ENCODE data around the gene SNRK.

Gene SNRK

GRCh38 chr3:43326891-43327581, 40.7 kb downstream of the SNRK start:
- TF ChIP-seq CTCF (IDR thresholded peaks at IDR 0.05; ENCODE audit: low read depth, low read length, missing control alignments), result no peak

DNA sequence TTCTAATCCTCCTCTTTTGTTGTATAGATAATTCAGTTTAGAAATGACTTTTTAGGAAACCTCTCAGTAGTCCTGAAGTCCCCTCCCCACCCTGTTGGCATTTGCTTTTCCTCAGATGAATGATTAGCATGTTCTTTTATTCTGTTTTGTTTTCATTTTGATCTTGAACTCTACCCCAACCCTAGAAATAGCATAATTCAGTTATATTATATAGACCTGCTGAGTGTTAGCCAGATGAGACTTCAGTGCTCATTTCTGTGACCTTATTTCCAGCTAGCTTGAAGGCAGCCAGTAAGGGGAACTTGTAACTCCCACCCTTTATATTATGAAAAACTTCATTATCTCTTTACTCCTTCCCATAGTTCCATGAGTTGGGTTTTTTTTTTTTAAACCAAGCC, 41.2 kb downstream of the SNRK start:
- H3K4me3 ChIP-seq (ENCODE audit: low read depth, low read length), result no peak overlapping the region
- no peak for TF ChIP-seq CTCF (IDR thresholded peaks at IDR 0.05; ENCODE audit: low read depth, low read length, missing control alignments)
- in situ Hi-C loops (cut with HindIII; ENCODE audit: low pct_ligation_motif_present, low sequenced_read_pairs), result no loop called here
- H3K27me3 ChIP-seq (replicated peaks), result no peaks in the 10 kb centered on the region
- no peak for DNase-seq
- H3K36me3 ChIP-seq (replicated peaks), result no peaks in the 10 kb centered on the region
- H3K27ac ChIP-seq, result no peak overlapping the region

More at GRCh38 chr3:43326891-43327581, 40.7 kb downstream of the SNRK start:
- DNase-seq, result no peak
- no peak overlapping the region for H3K4me3 ChIP-seq (ENCODE audit: low read depth, low read length)
- no peak overlapping the region for H3K27ac ChIP-seq
- H3K27me3 ChIP-seq (replicated peaks), result no peaks in the 10 kb centered on the region
- in situ Hi-C loops (cut with HindIII; ENCODE audit: low pct_ligation_motif_present, low sequenced_read_pairs), result no loop called here
- H3K36me3 ChIP-seq (replicated peaks), result no peaks in the 10 kb centered on the region

- Histone ChIP-seq H3K36me3 (replicated peaks) (no peaks in the 10 kb centered on the region), H3K4me3 (ENCODE audit: low read depth, low read length) (no peak overlapping the region), H3K27me3 (replicated peaks) (no peaks in the 10 kb centered on the region), H3K27ac (no peak overlapping the region)
- in situ Hi-C loops (cut with HindIII; ENCODE audit: low pct_ligation_motif_present, low sequenced_read_pairs), result no loop called here
- TF ChIP-seq CTCF (IDR thresholded peaks at IDR 0.05; ENCODE audit: low read depth, low read length, missing control alignments), result no peak
- DNase-seq, result no peak
Measured at GRCh38 chr3:43328653-43329052, 42.3 kb downstream of the SNRK start.

DNA sequence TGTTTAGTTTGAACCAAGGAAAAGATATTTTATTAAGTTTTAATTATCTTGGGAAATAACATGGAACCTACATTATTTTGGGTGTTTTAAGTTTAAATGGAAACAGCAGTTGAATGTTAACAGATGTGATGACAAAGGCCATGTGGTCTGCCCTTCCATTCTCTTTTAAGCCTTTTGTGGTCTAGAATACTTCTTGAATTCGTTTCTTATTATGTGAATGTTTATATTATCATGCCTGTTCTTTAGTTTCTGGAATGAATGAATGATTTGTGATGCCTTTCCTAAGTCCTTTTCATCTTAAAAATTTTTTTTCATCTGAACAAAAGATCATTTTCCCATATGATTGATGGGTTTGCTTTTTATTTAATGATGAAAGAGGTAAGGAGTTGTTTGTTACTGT, 44.6 kb downstream of the SNRK start:
- Histone ChIP-seq H3K4me3 (ENCODE audit: low read depth, low read length) (no peak overlapping the region), H3K27ac (no peak overlapping the region), H3K36me3 (replicated peaks) (no peaks in the 10 kb centered on the region), H3K27me3 (replicated peaks) (no peaks in the 10 kb centered on the region)
- DNase-seq, result no peak
- no peak for TF ChIP-seq CTCF (IDR thresholded peaks at IDR 0.05; ENCODE audit: low read depth, low read length, missing control alignments)
- in situ Hi-C loops (cut with HindIII; ENCODE audit: low pct_ligation_motif_present, low sequenced_read_pairs), result no loop called here

- no peak overlapping the region for H3K27ac ChIP-seq
- no peaks in the 10 kb centered on the region for H3K27me3 ChIP-seq (replicated peaks)
- TF ChIP-seq CTCF (IDR thresholded peaks at IDR 0.05; ENCODE audit: low read depth, low read length, missing control alignments), result no peak
- H3K4me3 ChIP-seq (ENCODE audit: low read depth, low read length), result no peak overlapping the region
- no peaks in the 10 kb centered on the region for H3K36me3 ChIP-seq (replicated peaks)
- in situ Hi-C loops (cut with HindIII; ENCODE audit: low pct_ligation_motif_present, low sequenced_read_pairs), result no loop called here
- no peak for DNase-seq
Measured at GRCh38 chr3:43331381-43331780, 45.0 kb downstream of the SNRK start.

- no peak for DNase-seq
- in situ Hi-C loops (cut with HindIII; ENCODE audit: low pct_ligation_motif_present, low sequenced_read_pairs), result no loop called here
- Histone ChIP-seq H3K27ac (no peak overlapping the region), H3K36me3 (replicated peaks) (peaks cover 14% of the 10 kb centered on the region), H3K27me3 (replicated peaks) (no peaks in the 10 kb centered on the region), H3K4me3 (ENCODE audit: low read depth, low read length) (no peak overlapping the region)
- no peak for TF ChIP-seq CTCF (IDR thresholded peaks at IDR 0.05; ENCODE audit: low read depth, low read length, missing control alignments)
Measured at GRCh38 chr3:43334976-43335375, 48.6 kb downstream of the SNRK start.
